ENCODE measurements around the gene SH2D3C.

DNA sequence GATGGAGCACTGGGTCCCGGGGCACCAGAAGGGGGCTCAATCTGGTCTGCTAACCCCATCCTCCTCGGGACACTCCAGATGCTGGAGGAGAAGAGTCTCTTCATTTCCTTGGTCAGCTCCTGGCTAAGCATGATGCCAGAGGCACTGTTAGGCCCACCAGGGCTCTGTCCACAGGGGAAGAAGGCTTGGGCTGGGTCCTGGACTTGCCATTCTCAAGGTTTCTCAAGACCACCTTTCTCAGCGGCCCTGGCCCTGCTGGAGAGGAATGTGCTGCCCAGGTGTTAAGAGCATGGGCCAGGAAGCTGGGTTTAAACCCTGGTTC, 7.9 kb downstream of the SH2D3C start:
- TF ChIP-seq, protein P1, sequence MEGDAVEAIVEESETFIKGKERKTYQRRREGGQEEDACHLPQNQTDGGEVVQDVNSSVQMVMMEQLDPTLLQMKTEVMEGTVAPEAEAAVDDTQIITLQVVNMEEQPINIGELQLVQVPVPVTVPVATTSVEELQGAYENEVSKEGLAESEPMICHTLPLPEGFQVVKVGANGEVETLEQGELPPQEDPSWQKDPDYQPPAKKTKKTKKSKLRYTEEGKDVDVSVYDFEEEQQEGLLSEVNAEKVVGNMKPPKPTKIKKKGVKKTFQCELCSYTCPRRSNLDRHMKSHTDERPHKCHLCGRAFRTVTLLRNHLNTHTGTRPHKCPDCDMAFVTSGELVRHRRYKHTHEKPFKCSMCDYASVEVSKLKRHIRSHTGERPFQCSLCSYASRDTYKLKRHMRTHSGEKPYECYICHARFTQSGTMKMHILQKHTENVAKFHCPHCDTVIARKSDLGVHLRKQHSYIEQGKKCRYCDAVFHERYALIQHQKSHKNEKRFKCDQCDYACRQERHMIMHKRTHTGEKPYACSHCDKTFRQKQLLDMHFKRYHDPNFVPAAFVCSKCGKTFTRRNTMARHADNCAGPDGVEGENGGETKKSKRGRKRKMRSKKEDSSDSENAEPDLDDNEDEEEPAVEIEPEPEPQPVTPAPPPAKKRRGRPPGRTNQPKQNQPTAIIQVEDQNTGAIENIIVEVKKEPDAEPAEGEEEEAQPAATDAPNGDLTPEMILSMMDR (IDR thresholded peaks at IDR 0.05) = no peak
- TF ChIP-seq, protein P2, sequence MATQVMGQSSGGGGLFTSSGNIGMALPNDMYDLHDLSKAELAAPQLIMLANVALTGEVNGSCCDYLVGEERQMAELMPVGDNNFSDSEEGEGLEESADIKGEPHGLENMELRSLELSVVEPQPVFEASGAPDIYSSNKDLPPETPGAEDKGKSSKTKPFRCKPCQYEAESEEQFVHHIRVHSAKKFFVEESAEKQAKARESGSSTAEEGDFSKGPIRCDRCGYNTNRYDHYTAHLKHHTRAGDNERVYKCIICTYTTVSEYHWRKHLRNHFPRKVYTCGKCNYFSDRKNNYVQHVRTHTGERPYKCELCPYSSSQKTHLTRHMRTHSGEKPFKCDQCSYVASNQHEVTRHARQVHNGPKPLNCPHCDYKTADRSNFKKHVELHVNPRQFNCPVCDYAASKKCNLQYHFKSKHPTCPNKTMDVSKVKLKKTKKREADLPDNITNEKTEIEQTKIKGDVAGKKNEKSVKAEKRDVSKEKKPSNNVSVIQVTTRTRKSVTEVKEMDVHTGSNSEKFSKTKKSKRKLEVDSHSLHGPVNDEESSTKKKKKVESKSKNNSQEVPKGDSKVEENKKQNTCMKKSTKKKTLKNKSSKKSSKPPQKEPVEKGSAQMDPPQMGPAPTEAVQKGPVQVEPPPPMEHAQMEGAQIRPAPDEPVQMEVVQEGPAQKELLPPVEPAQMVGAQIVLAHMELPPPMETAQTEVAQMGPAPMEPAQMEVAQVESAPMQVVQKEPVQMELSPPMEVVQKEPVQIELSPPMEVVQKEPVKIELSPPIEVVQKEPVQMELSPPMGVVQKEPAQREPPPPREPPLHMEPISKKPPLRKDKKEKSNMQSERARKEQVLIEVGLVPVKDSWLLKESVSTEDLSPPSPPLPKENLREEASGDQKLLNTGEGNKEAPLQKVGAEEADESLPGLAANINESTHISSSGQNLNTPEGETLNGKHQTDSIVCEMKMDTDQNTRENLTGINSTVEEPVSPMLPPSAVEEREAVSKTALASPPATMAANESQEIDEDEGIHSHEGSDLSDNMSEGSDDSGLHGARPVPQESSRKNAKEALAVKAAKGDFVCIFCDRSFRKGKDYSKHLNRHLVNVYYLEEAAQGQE (IDR thresholded peaks at IDR 0.05) = no peak
- no peak for TF ChIP-seq MYC (IDR thresholded peaks at IDR 0.05; ENCODE audit: borderline replicate concordance, low read length)
- no peak for TF ChIP-seq RNF2 (IDR thresholded peaks at IDR 0.05; ENCODE audit: borderline replicate concordance, low read depth)
- no peak for TF ChIP-seq POLR2AphosphoS2 (conservative IDR thresholded peaks at IDR 0.05; ENCODE audit: low read length)

All from A549 (cell line).